Testis (tissue), 3 donors: Measurements from ENCODE around the gene PEA15. TPM values are rescaled to one million over a fixed set of nuclear protein-coding genes. Genes with fewer than 3 reads are reported as not detected.

Experiments
- DNase-seq: peaks from one replicate; pipeline ENCODE4 v3.0.0-alpha.2; 2019
- H3K27ac ChIP-seq, 2 donors: fragments of 200-600 bp; sonication (generic); one replicate each; pipeline ENCODE4 v1.5.1; 2019
- H3K27me3 ChIP-seq: fragments of 200-600 bp; sonication (generic); one replicate; pipeline ENCODE4 v1.5.1; 2019
- H3K36me3 ChIP-seq: fragments of 200-600 bp; sonication (generic); one replicate; pipeline ENCODE4 v1.5.1; 2017; ENCODE audit warnings: low read depth; ENCODE audit errors: missing control alignments
- H3K4me1 ChIP-seq: fragments of 200-600 bp; sonication (generic); one replicate; pipeline ENCODE4 v1.5.1; 2019
- H3K4me3 ChIP-seq, 2 donors: fragments of 200-600 bp; sonication (generic); one replicate each; pipeline ENCODE4 v1.5.1; 2017 to 2019
- H3K9me3 ChIP-seq: fragments of 200-600 bp; sonication (generic); one replicate; pipeline ENCODE4 v1.5.1; 2017
- POLR2A ChIP-seq: fragments of 450-650 bp; IDR thresholded peaks from one replicate; pipeline ENCODE4 v1.6.1; 2017; ENCODE audit warnings: antibody characterized with exemption, mild to moderate bottlenecking, moderate library complexity
- WGBS, 2 donors: methylation state at CpG; one replicate each; pipeline ENCODE4 v1.1.5; 2018; 5-methylcytosine and 5-hydroxymethylcytosine counted together
- intact Hi-C: fragments of 100-400 bp; cut with DNase I; formaldehyde crosslinking; loops from one replicate; pipeline ENCODE4 v1.15.1; 2023; ENCODE audit warnings: low total_unique reads
- polyA plus RNA-seq: library from polyadenylated mRNA; stranded (reverse); fragments of 350-450 nt; fragmentation: Illumina TruSeq; extraction: RNeasy Lipid Tissue Mini Kit (QIAGEN cat#74804); gene quantifications from one replicate; pipeline ENCODE4 v1.2.3, GENCODE V29; 2014; ENCODE audit warnings: low read depth, low replicate concordance; ENCODE audit not compliant: insufficient read depth
- total RNA-seq, 2 donors: library from RNA; depleted of rRNA; stranded (reverse); fragments of >200 nt; gene quantifications; one replicate each; pipeline ENCODE4 v1.2.3, GENCODE V29; 2016
- TF ChIP-seq, protein P1 (sequence below), 3 experiments: fragments of 450-650 bp in 2 of 3; fragments of 200-600 bp in 1 of 3; sonication (generic) in 1 of 3; IDR thresholded peaks; one replicate each; pipeline ENCODE4 v1.5.1; 2016 to 2019; ENCODE audit warnings: antibody characterized with exemption in 3 of 3, mild to moderate bottlenecking in 2 of 3, moderate library complexity in 1 of 3

PEA15 gene
- total and polyA plus RNA-seq, 3 donors from 2014 or later: 168 to 421 (median 229) TPM

DNA sequence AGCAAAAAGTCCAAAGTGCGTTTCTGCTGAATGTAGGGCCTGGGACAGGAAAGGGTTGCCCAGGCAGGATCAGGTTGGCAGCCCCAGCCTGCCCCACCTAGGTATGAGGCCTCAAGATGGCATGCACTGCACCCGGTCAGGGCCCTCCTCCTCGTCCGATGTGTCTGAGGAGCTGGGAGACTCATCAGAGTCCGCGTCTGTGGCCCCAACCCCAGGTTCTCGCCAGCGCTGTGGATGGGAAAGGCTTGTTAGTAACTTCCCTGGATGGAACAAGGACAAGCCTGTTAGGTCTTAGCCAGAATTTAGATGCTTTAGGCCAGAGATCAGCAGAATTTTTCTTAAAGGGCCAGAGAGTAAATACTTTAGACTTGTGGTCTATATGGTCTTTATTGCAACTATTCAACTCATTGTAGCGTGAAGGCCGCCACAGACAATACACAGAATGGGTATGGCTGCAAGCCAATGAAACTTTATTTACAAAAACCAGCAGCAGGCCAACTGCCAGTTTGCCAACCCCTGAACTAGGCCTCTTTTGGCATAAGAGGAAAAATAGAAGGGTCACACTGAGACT lies 12.4 kb downstream of the PEA15 start:
- 51 to 61% methylated on average over 10 of the region's 10 CpGs for WGBS, 2 donors
- Histone ChIP-seq H3K9me3 (no peaks in the 10 kb centered on the region), H3K27me3 (no peaks in the 10 kb centered on the region), H3K4me1 (peaks cover 45% of the 10 kb centered on the region), H3K27ac (peak overlapping the region; percentile 26 to 72), H3K36me3 (peaks cover 3% of the 10 kb centered on the region), H3K4me3 (no peak overlapping the region)
- TF ChIP-seq POLR2A: no peak
- TF ChIP-seq, protein P1, sequence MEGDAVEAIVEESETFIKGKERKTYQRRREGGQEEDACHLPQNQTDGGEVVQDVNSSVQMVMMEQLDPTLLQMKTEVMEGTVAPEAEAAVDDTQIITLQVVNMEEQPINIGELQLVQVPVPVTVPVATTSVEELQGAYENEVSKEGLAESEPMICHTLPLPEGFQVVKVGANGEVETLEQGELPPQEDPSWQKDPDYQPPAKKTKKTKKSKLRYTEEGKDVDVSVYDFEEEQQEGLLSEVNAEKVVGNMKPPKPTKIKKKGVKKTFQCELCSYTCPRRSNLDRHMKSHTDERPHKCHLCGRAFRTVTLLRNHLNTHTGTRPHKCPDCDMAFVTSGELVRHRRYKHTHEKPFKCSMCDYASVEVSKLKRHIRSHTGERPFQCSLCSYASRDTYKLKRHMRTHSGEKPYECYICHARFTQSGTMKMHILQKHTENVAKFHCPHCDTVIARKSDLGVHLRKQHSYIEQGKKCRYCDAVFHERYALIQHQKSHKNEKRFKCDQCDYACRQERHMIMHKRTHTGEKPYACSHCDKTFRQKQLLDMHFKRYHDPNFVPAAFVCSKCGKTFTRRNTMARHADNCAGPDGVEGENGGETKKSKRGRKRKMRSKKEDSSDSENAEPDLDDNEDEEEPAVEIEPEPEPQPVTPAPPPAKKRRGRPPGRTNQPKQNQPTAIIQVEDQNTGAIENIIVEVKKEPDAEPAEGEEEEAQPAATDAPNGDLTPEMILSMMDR (IDR thresholded peaks at IDR 0.05): no peak
- DNase-seq: no peak
- intact Hi-C loops: no loop called here

DNA sequence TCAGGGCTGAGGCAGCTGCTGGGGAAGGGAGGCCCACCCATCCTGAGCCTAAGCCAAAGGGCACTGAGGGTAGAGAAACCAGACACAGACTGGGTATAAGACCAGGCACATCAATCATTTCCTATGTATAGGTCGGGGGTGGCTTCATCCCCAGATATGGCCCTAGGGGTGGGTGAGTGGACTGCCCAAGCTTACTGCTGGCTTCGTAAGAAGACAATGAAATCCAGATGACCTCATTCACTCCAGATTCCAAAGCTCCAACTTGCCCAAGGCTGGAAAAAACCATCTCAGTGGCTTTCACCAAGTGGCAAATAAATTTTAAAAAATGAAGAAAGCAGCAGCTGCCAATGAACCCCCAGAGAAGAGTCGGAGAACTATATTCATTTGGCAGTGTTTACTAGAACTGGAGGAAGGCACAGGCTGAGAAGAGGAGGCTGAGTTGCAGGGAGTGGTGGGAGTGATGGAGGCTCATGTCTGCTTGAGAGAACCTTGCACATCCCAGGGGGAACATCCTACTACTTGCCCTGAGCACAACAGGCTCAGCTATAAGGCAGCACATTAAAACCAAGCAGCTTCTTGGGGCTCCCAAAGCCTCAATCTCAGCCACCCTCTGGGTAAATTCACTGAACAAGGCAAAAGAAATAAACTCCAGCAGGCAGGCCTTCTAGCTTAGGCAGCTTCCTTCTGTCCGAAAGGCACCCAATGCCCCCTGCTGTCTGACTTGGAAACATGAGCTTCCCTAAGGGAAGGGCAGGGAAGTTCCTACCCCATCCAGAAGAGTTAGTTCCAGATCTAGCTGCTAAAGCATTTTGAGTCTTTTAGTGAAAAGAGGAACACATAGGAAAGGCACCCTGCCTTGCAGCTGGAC lies 14.1 kb downstream of the PEA15 start:
- DNase-seq: peak; percentile 69
- Histone ChIP-seq H3K27me3 (no peaks in the 10 kb centered on the region), H3K4me3 (no peak overlapping the region), H3K9me3 (no peaks in the 10 kb centered on the region), H3K4me1 (peaks cover 43% of the 10 kb centered on the region), H3K36me3 (peaks cover 2% of the 10 kb centered on the region), H3K27ac (peak overlapping the region; percentile 54 to 72)
- intact Hi-C loops: no loop called here
- no peak for TF ChIP-seq POLR2A
- TF ChIP-seq, protein P1 (IDR thresholded peaks at IDR 0.05): peak; percentile 51 to 61 (median 53)
- 37 to 55% methylated on average over 4 of the region's 4 CpGs for WGBS, 2 donors

DNA sequence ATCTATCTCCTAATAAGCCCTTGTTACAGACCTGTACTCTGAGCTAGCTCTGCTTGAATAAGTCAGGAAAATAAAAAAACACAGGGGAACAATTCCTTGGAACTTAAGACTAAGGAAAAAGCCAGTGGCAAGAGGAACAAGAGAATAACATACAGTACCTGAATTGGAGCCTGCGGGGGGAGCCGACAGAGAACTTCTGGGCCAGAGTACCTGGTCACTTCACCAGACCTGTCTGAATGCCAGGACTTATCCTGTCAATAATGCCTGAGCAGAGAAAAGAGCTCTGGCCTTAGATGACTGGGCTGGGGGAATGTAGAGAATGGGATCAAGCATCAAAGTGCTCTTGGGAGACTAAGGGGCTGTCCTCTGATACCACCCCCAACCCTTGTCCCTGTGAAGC lies 15.1 kb downstream of the PEA15 start:
- H3K4me1 ChIP-seq: peaks cover 35% of the 10 kb centered on the region
- H3K9me3 ChIP-seq: no peaks in the 10 kb centered on the region
- H3K27me3 ChIP-seq: no peaks in the 10 kb centered on the region
- no peak for DNase-seq
- TF ChIP-seq, protein P1 (IDR thresholded peaks at IDR 0.05): no peak
- TF ChIP-seq POLR2A: no peak
- H3K27ac ChIP-seq: no peak overlapping the region
- intact Hi-C loops: no loop called here
- whole genome bisulfite sequencing, 2 donors: 82% methylated on average over 2 of the region's 2 CpGs
- H3K36me3 ChIP-seq: no peaks in the 10 kb centered on the region
- H3K4me3 ChIP-seq: no peak overlapping the region

DNA sequence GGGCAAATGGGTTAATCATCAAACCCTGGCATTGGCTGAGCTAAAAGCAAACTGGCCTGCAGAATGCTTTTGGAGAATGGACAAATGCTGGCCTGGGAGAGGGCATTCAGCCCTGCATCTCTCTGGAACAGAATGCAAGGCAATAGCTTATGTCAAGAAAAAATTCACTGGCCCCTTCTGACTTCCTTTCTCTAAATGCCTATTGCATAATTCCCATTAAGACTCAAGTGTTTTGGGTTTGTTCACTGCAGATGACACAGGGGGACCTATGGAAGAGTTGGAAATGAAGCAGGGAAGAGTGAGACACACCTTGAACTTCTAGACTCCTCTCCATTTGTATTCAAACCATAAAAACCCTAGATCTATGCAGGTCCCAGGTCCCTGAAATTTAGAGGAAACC lies 15.9 kb downstream of the PEA15 start:
- DNase-seq: no peak
- Histone ChIP-seq H3K27me3 (no peaks in the 10 kb centered on the region), H3K36me3 (no peaks in the 10 kb centered on the region), H3K4me3 (no peak overlapping the region), H3K9me3 (no peaks in the 10 kb centered on the region), H3K27ac (no peak overlapping the region), H3K4me1 (peaks cover 31% of the 10 kb centered on the region)
- intact Hi-C loops: no loop called here
- TF ChIP-seq POLR2A: no peak
- TF ChIP-seq, protein P1 (IDR thresholded peaks at IDR 0.05): no peak
